ENCODE data around the gene CPED1. TPM values are rescaled to one million over a fixed set of nuclear protein-coding genes. Genes with fewer than 3 reads are reported as not detected.

The CPED1 gene
- total and polyA plus RNA-seq, 9 donors, result 6.6 to 26.6 (median 10.8) TPM

DNA sequence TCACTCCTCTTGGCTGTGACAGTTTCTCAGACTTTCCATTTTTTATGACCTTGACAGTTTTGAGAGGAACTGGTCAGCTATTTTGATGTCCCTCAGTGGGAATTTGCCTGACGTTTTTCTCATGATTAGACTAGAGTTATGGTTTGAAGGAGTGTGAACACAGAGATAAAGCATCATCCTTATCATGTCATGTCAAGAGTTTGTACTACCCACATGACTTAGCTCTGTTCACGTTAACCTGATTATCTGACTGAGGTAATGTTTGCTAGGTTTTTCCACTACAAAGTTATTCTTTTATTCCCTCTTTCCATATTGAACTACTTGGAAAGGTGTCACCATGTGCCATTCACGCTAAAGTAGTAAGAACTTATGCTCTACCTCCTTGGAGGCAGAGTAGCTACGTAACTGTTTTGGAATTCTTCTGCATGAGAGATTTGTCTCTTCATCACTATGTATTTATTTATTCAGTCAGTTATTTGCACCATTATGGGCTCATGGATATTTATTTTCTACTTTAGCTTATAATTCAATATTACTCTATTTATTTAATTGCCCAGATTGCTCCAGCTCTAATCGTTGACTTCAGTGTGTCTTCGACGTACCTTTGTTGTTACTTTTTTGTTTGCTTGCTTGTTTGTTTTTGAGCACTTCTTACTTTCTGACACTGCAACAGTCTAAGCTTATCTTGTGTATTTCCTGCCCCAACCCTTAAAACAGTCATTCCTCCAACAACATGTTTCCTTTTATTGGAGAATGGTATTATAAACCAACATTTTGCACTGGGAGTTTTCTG lies 50.4 kb downstream of the CPED1 start:
- Histone ChIP-seq H3K27ac (ENCODE audit: low read length) (no peak overlapping the region), H3K36me3 (ENCODE audit: control insufficient read depth, insufficient read depth, low read length) (no peaks in the 10 kb centered on the region), H3K27me3 (ENCODE audit: control insufficient read depth, insufficient read depth, low read length) (no peaks in the 10 kb centered on the region), H3K4me3 (ENCODE audit: low read length) (no peak overlapping the region), H3K4me1 (ENCODE audit: control insufficient read depth, insufficient read depth, low read length) (no peaks in the 10 kb centered on the region), H3K9me3 (replicated peaks; ENCODE audit: control insufficient read depth, low read depth, low read length) (no peaks in the 10 kb centered on the region)
- DNase-seq, result no peak
- no CpG with 5 or more reads among the region's 7 CpGs for WGBS (ENCODE audit: insufficient coverage)

DNA sequence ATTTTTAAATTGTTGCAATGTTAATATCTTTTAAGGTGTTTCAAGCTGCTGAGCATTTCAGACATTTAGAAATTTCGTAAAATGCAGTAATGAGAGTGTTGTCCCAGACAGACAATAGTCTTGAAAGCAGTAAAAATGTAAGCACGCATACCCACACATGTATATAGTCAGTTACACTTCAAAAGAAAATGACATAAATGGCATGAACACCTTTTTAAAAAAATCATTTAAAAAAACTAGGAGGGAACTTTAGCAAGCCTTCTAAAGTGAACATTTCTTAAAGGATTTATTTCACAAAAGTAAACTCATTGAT lies 51.0 kb downstream of the CPED1 start:
- Histone ChIP-seq H3K27ac (ENCODE audit: low read length) (no peak overlapping the region), H3K4me3 (ENCODE audit: low read length) (no peak overlapping the region), H3K9me3 (replicated peaks; ENCODE audit: control insufficient read depth, low read depth, low read length) (no peaks in the 10 kb centered on the region), H3K27me3 (ENCODE audit: control insufficient read depth, insufficient read depth, low read length) (no peaks in the 10 kb centered on the region), H3K4me1 (ENCODE audit: control insufficient read depth, insufficient read depth, low read length) (no peaks in the 10 kb centered on the region), H3K36me3 (ENCODE audit: control insufficient read depth, insufficient read depth, low read length) (no peaks in the 10 kb centered on the region)
- no CpG with 5 or more reads among the region's 2 CpGs for WGBS (ENCODE audit: insufficient coverage)
- DNase-seq, result no peak

DNA sequence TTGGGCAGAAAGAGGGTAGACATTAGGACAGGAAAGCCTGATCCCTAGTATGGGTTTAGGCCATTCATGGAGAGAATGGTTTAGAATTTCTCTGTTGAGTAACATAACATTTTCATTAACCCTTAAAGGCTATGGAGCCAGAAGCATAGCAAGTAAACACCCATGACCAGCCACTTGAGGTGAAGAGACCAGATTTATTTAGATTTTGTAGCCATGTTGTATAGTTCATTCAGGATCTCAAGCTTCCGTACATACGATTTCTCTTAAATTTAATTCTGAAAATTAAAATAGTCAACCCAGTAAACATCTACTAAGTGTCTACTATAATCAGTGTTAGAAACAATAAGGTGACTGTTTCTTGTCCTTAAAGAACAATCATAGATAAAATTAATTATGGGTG lies 51.5 kb downstream of the CPED1 start:
- no peak overlapping the region for H3K27ac ChIP-seq (ENCODE audit: low read length)
- DNase-seq, result no peak
- no CpG with 5 or more reads among the region's 2 CpGs for WGBS (ENCODE audit: insufficient coverage)
- H3K4me3 ChIP-seq (ENCODE audit: low read length), result no peak overlapping the region
- H3K9me3 ChIP-seq (replicated peaks; ENCODE audit: control insufficient read depth, low read depth, low read length), result no peaks in the 10 kb centered on the region
- H3K36me3 ChIP-seq (ENCODE audit: control insufficient read depth, insufficient read depth, low read length), result no peaks in the 10 kb centered on the region
- H3K4me1 ChIP-seq (ENCODE audit: control insufficient read depth, insufficient read depth, low read length), result no peaks in the 10 kb centered on the region
- H3K27me3 ChIP-seq (ENCODE audit: control insufficient read depth, insufficient read depth, low read length), result no peaks in the 10 kb centered on the region

DNA sequence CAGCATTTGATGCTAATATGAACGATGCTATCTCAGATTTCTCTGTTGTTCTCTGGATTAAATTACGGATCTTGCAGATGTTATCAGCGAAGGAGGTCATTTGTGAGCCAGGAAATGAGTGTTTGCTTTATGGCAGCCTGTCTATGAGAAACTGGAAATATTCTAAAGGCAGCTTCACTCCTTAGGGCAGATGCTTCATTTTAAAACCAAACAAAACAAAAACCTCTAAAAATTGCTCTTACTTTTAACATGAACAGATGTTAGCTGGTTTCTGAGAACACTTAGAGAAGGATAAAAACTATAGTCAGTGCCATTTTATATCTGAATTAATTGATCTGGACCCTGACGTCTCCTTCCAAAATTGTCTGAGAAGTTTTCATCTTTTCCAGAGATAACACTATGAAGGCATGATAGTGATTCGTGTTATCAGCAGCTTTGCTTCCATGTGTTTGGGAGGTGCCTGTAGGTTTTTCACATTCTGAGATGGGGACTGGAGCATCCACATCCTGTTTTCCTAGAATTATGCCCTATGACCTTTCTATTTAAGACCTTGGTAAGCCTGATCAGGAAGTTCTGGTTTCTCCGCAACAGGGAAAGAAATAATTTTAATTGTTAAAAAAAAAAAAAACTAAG lies 53.1 kb downstream of the CPED1 start:
- H3K4me3 ChIP-seq (ENCODE audit: low read length), result no peak overlapping the region
- 7% methylated on average over 2 of the region's 6 CpGs for WGBS (ENCODE audit: insufficient coverage)
- no peaks in the 10 kb centered on the region for H3K9me3 ChIP-seq (replicated peaks; ENCODE audit: control insufficient read depth, low read depth, low read length)
- no peaks in the 10 kb centered on the region for H3K27me3 ChIP-seq (ENCODE audit: control insufficient read depth, insufficient read depth, low read length)
- H3K27ac ChIP-seq (ENCODE audit: low read length), result peak overlapping the region; percentile 64
- DNase-seq, result peak; percentile 71
- H3K36me3 ChIP-seq (ENCODE audit: control insufficient read depth, insufficient read depth, low read length), result no peaks in the 10 kb centered on the region
- no peaks in the 10 kb centered on the region for H3K4me1 ChIP-seq (ENCODE audit: control insufficient read depth, insufficient read depth, low read length)

- no peaks in the 10 kb centered on the region for H3K27me3 ChIP-seq (ENCODE audit: control insufficient read depth, insufficient read depth, low read length)
- H3K4me1 ChIP-seq (ENCODE audit: control insufficient read depth, insufficient read depth, low read length), result no peaks in the 10 kb centered on the region
- no peaks in the 10 kb centered on the region for H3K9me3 ChIP-seq (replicated peaks; ENCODE audit: control insufficient read depth, low read depth, low read length)
- no CpG with 5 or more reads among the region's 2 CpGs for WGBS (ENCODE audit: insufficient coverage)
- H3K27ac ChIP-seq (ENCODE audit: low read length), result peak overlapping the region; percentile 64
- DNase-seq, result no peak
- H3K36me3 ChIP-seq (ENCODE audit: control insufficient read depth, insufficient read depth, low read length), result no peaks in the 10 kb centered on the region
- H3K4me3 ChIP-seq (ENCODE audit: low read length), result no peak overlapping the region
Observed at GRCh38 chr7:121042195-121042594, 53.7 kb downstream of the CPED1 start.

DNA sequence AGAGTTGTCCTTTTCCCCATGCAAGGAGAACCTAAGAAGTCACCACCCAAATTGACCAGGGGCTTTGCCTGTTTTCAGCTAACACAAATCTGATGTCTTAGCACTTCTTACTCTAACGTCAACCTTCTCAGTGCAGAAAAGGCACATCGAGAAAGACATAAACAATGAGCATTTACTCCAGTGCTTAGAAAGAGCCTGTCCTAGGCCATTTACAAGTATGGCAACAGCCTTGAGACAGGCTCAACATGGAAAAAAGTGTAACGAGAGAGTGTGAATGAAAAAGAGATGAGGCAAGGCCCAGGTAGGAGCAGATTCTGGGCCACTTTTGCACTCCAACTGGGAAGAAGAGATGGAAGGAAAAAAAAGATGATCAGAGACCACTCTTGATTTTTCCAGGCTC lies 54.4 kb downstream of the CPED1 start:
- WGBS (ENCODE audit: insufficient coverage), result 92% methylated on average over 1 of the region's 3 CpGs

GRCh38 chr7:121043314-121044234 lies 55.1 kb downstream of the CPED1 start:
- 100% methylated on average over 1 of the region's 4 CpGs for WGBS (ENCODE audit: insufficient coverage)
- Histone ChIP-seq H3K27ac (ENCODE audit: low read length) (no peak overlapping the region), H3K4me3 (ENCODE audit: low read length) (no peak overlapping the region), H3K36me3 (ENCODE audit: control insufficient read depth, insufficient read depth, low read length) (no peaks in the 10 kb centered on the region), H3K4me1 (ENCODE audit: control insufficient read depth, insufficient read depth, low read length) (no peaks in the 10 kb centered on the region), H3K9me3 (replicated peaks; ENCODE audit: control insufficient read depth, low read depth, low read length) (no peaks in the 10 kb centered on the region), H3K27me3 (ENCODE audit: control insufficient read depth, insufficient read depth, low read length) (no peaks in the 10 kb centered on the region)
- no peak for DNase-seq

More for the DNA sequence above, 54.4 kb downstream of the CPED1 start:
- Histone ChIP-seq H3K9me3 (replicated peaks; ENCODE audit: control insufficient read depth, low read depth, low read length) (no peaks in the 10 kb centered on the region), H3K27ac (ENCODE audit: low read length) (no peak overlapping the region), H3K27me3 (ENCODE audit: control insufficient read depth, insufficient read depth, low read length) (no peaks in the 10 kb centered on the region), H3K4me3 (ENCODE audit: low read length) (no peak overlapping the region), H3K36me3 (ENCODE audit: control insufficient read depth, insufficient read depth, low read length) (no peaks in the 10 kb centered on the region), H3K4me1 (ENCODE audit: control insufficient read depth, insufficient read depth, low read length) (no peaks in the 10 kb centered on the region)
- no peak for DNase-seq

DNA sequence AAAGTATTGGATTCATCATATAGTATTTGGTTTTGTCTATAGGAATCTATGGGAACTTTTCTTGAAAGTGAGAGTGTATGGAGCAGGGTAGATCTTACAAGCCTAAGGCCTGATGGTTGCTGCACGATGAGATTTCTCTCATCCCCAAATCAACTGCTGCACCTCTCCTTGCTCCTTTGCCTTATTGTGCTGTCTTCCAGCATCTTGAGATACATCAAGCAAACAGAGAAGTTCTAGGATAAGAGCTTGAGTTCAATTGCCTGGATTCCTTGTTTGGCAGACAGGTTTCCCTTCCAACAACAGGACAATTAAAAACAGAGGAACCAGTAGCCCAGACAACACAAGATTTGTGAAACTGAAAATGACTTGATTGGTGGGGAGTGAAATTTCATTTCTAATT lies 56.6 kb downstream of the CPED1 start:
- Histone ChIP-seq H3K36me3 (ENCODE audit: control insufficient read depth, insufficient read depth, low read length) (no peaks in the 10 kb centered on the region), H3K27me3 (ENCODE audit: control insufficient read depth, insufficient read depth, low read length) (no peaks in the 10 kb centered on the region), H3K4me3 (ENCODE audit: low read length) (no peak overlapping the region), H3K4me1 (ENCODE audit: control insufficient read depth, insufficient read depth, low read length) (no peaks in the 10 kb centered on the region), H3K27ac (ENCODE audit: low read length) (no peak overlapping the region), H3K9me3 (replicated peaks; ENCODE audit: control insufficient read depth, low read depth, low read length) (no peaks in the 10 kb centered on the region)
- no peak for DNase-seq
- no CpG with 5 or more reads among the region's 1 CpG for WGBS (ENCODE audit: insufficient coverage)

GRCh38 chr7:121046009-121046408 lies 57.5 kb downstream of the CPED1 start:
- Histone ChIP-seq H3K9me3 (replicated peaks; ENCODE audit: control insufficient read depth, low read depth, low read length) (no peaks in the 10 kb centered on the region), H3K27ac (ENCODE audit: low read length) (no peak overlapping the region), H3K4me1 (ENCODE audit: control insufficient read depth, insufficient read depth, low read length) (no peaks in the 10 kb centered on the region), H3K4me3 (ENCODE audit: low read length) (no peak overlapping the region), H3K36me3 (ENCODE audit: control insufficient read depth, insufficient read depth, low read length) (no peaks in the 10 kb centered on the region), H3K27me3 (ENCODE audit: control insufficient read depth, insufficient read depth, low read length) (no peaks in the 10 kb centered on the region)
- no CpG with 5 or more reads among the region's 4 CpGs for whole genome bisulfite sequencing (ENCODE audit: insufficient coverage)
- DNase-seq, result no peak

DNA sequence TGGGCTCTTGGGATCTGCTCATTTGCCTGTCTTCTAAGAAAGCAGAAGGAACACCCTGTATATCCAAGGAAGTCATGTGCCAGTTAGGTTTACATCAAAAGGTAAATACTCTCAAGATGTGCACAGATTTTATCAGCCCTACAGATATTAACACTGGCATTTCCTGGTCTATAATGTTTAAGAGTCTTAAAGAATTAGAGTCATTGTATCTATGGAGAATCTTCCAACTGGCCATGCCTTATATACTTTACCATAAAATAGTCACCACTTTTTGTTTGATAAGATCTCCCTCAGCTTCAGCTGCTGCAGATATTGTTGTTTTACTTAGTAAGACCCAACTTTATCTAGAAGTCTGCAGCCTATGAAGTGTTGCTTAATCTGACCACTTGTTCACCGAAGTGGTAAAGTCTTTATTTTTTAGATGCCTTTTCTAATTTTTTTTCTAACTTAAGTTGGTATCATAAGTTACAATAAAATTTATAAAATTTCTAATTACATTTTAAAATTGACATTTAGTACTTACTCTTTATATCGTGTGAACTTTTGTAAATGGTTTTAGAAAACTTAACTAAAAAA lies 58.5 kb downstream of the CPED1 start:
- no CpG with 5 or more reads among the region's 2 CpGs for WGBS (ENCODE audit: insufficient coverage)
- Histone ChIP-seq H3K4me1 (ENCODE audit: control insufficient read depth, insufficient read depth, low read length) (no peaks in the 10 kb centered on the region), H3K27ac (ENCODE audit: low read length) (no peak overlapping the region)

More for the DNA sequence above, 58.5 kb downstream of the CPED1 start:
- H3K4me3 ChIP-seq (ENCODE audit: low read length), result no peak overlapping the region
- no peaks in the 10 kb centered on the region for H3K36me3 ChIP-seq (ENCODE audit: control insufficient read depth, insufficient read depth, low read length)
- H3K9me3 ChIP-seq (replicated peaks; ENCODE audit: control insufficient read depth, low read depth, low read length), result no peaks in the 10 kb centered on the region
- H3K27me3 ChIP-seq (ENCODE audit: control insufficient read depth, insufficient read depth, low read length), result no peaks in the 10 kb centered on the region
- DNase-seq, result no peak
